ENCODE data around the gene PLEKHM3.

- TF ChIP-seq CTCF (IDR thresholded peaks at IDR 0.05): no peak
- TF ChIP-seq ZFP36 (IDR thresholded peaks at IDR 0.05; ENCODE audit: borderline replicate concordance, partially characterized antibody): no peak
- TF ChIP-seq RAD21 (conservative IDR thresholded peaks at IDR 0.05 in 1 of 2, IDR thresholded peaks at IDR 0.05 in 1 of 2): no peak
- no peak for TF ChIP-seq E2F6 (IDR thresholded peaks at IDR 0.05; ENCODE audit: borderline replicate concordance, low read depth)
- no peak for TF ChIP-seq EP300 (IDR thresholded peaks at IDR 0.05)
- no peak for TF ChIP-seq POLR2A (IDR thresholded peaks at IDR 0.05; ENCODE audit: low read length)
- TF ChIP-seq CBX8 (IDR thresholded peaks at IDR 0.05): no peak
- TF ChIP-seq KDM5A (IDR thresholded peaks at IDR 0.05): no peak
- TF ChIP-seq NR3C1 (IDR thresholded peaks at IDR 0.05): no peak
- TF ChIP-seq POLR2AphosphoS2 (conservative IDR thresholded peaks at IDR 0.05; ENCODE audit: low read length): no peak
- TF ChIP-seq RNF2 (IDR thresholded peaks at IDR 0.05; ENCODE audit: borderline replicate concordance, low read depth): no peak
- no peak for TF ChIP-seq REST (IDR thresholded peaks at IDR 0.05)
- no peak for TF ChIP-seq ESRRA (IDR thresholded peaks at IDR 0.05; ENCODE audit: borderline replicate concordance, low read length)
Measured at GRCh38 chr2:207951734-207952470, 73.4 kb downstream of the PLEKHM3 start.

Measured in A549 (cell line).